AG09319 (cell line): Measurements from ENCODE around the gene TIGAR.

Source experiments
- DNase-seq: peaks from one replicate; pipeline ENCODE4 v3.0.0-alpha.2; 2010; ENCODE audit warnings: low read depth; ENCODE audit errors: extremely low read depth
- CTCF ChIP-seq: IDR thresholded peaks from 2 replicates; pipeline ENCODE4 v1.5.1; 2011; ENCODE audit warnings: low read depth, mild to moderate bottlenecking, inconsistent platforms, low read length, moderate library complexity

TIGAR gene

GRCh38 chr12:4366090-4366489 is 45.1 kb downstream of the TIGAR start:
- no peak for TF ChIP-seq CTCF
- DNase-seq = no peak

GRCh38 chr12:4369548-4369947 is 48.5 kb downstream of the TIGAR start:
- no peak for DNase-seq
- TF ChIP-seq CTCF = no peak

- no peak for TF ChIP-seq CTCF
- no peak for DNase-seq
Measured at GRCh38 chr12:4370265-4370664, 49.3 kb downstream of the TIGAR start.

- TF ChIP-seq CTCF = no peak
- DNase-seq = no peak
Measured at GRCh38 chr12:4372653-4373052, 51.6 kb downstream of the TIGAR start.

GRCh38 chr12:4375449-4375848 is 54.4 kb downstream of the TIGAR start:
- DNase-seq = no peak
- TF ChIP-seq CTCF = no peak

- no peak for DNase-seq
- TF ChIP-seq CTCF = no peak
Measured at GRCh38 chr12:4378772-4379171, 57.8 kb downstream of the TIGAR start.

GRCh38 chr12:4379405-4379804 is 58.4 kb downstream of the TIGAR start, which contains the start of gene FGF23:
FGF23 (minus strand) TSS chr12:4379712; CDS start chr12:4379582, 130 bp downstream.
- no peak for TF ChIP-seq CTCF
- no peak for DNase-seq
